NK-92 treated with Interleukin-12 subunit alpha and Interleukin-12 subunit beta, amount 100 ng/mL, for 24 hours (cell line): ENCODE measurements around the gene TMEM175.

Source experiments
- DNase-seq: peaks from one replicate; lab custom pipeline; 2025; lab: John Stamatoyannopoulos, UW

The TMEM175 gene

DNA sequence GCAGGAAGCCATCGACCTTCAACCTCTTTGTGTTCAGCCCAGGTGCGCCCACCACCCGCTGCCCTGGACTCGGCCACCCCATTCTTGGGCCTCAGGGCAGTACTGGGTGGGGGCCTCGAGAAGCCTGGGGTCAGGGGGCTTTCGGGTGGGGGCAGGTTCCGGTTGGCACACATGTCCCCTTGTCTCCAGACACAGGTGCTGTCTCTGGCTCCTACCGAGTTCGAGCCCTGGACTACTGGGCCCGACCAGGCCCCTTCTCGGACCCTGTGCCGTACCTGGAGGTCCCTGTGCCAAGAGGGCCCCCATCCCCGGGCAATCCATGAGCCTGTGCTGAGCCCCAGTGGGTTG lies 71.8 kb downstream of the TMEM175 start:
- DNase-seq, result no peak

DNA sequence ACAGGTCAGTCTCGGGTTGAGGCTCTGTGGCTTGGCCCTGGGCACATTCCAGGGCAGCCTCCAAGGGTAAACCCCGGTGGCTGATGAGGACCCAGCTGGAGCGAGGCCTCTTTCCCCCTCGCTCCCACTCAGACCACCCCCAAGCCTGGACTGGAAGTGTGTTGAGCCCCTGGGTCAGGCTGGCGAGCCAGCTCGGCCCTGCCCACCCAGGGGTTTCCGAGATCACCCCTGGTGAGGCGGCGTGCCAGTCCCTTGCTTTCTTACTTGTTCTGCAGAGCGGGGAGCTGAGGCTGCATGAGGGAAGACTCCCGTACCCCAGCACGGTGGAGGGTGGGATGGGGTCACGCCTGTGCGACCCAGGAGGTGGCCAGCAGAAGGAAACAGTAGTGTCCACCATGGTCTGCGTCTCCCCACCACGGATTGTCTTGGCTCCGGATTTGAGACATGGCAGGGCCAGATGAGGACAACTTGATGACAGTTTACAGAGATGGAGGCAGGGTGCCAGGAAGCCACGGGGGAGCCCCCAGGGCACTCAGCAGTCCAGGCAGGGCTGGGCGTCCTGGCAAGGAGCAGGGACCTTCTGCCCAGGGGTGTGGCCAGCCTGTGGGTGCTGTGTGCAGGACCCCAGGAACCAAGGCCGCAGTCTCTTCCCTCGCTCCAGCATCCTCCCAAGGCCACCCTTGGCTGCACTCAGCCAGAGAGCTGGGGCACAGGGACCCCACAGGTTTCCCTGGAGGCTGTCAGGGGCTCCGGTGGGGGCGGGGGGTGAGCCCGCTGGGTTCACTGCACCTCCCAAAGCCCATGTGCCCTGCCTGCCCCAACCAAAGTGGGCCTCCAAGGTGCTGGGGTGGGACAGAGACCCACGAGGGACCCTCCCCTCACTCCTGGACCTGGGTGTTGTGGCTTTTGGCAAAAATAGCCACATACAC lies 72.6 kb downstream of the TMEM175 start:
- DNase-seq, result no peak

- no peak for DNase-seq
These were observed 74.6 kb downstream of the TMEM175 start for GRCh38 chr4:1006856-1007255.
